IMR-90 (cell line): Measurements from ENCODE around the gene STOX2.

Experiments
- BHLHE40 ChIP-seq: fragments of 150-350 bp; IDR thresholded peaks from 2 replicates; pipeline ENCODE4 v1.6.1; 2016; ENCODE audit warnings: mild to moderate bottlenecking, low read depth, low read length
- CEBPB ChIP-seq: IDR thresholded peaks from 2 replicates; pipeline ENCODE4 v1.6.1; 2012; ENCODE audit warnings: low read depth, low read length, improper control_type of control experiment
- CTCF ChIP-seq: conservative IDR thresholded peaks from 2 replicates; pipeline ENCODE4 v1.5.1; 2012; ENCODE audit warnings: mild to moderate bottlenecking, low read depth, low read length, improper control_type of control experiment
- MXI1 ChIP-seq: IDR thresholded peaks from 2 replicates; pipeline ENCODE4 v1.6.1; 2012; ENCODE audit warnings: low read depth, mild to moderate bottlenecking, low read length, moderate library complexity, borderline replicate concordance
- POLR2A ChIP-seq: IDR thresholded peaks from 2 replicates; pipeline ENCODE4 v1.6.1; 2012; ENCODE audit warnings: mild to moderate bottlenecking, low read depth, low read length
- RAD21 ChIP-seq: IDR thresholded peaks from 2 replicates; pipeline ENCODE4 v1.6.1; 2012; ENCODE audit warnings: low read length, improper control_type of control experiment
- RCOR1 ChIP-seq: IDR thresholded peaks from 2 replicates; pipeline ENCODE4 v1.6.1; 2012; ENCODE audit warnings: mild to moderate bottlenecking, low read length, improper control_type of control experiment; ENCODE audit not compliant: insufficient replicate concordance
- SMC3 ChIP-seq: fragments of 150-350 bp; IDR thresholded peaks from 2 replicates; pipeline ENCODE4 v1.6.1; 2016; ENCODE audit warnings: low read depth, mild to moderate bottlenecking, antibody characterized with exemption, low read length, moderate library complexity

- TF ChIP-seq CTCF (no peak), MXI1 (no peak), SMC3 (no peak), RAD21 (no peak), CEBPB (no peak), POLR2A (no peak), BHLHE40 (no peak), RCOR1 (no peak)
Measured at GRCh38 chr4:183918696-183919095, 13.6 kb downstream of the STOX2 start.
